Esophagus squamous epithelium (tissue), 4 donors: Measurements from ENCODE around the gene LMO1.

Source experiments
- CTCF ChIP-seq, 6 experiments: fragments of 450-650 bp in 4 of 6; fragments of 200-600 bp in 2 of 6; sonication (generic) in 2 of 6; IDR thresholded peaks; one replicate each; pipeline ENCODE4 v1.5.1; 2016 to 2019; ENCODE audit warnings: antibody characterized with exemption in 6 of 6, mild to moderate bottlenecking in 4 of 6, moderate library complexity in 4 of 6
- POLR2A ChIP-seq, 4 donors: fragments of 450-650 bp; IDR thresholded peaks; one replicate each; pipeline ENCODE4 v1.6.1; 2017; ENCODE audit warnings: antibody characterized with exemption in 4 of 4, mild to moderate bottlenecking in 4 of 4, moderate library complexity in 3 of 4

DNA sequence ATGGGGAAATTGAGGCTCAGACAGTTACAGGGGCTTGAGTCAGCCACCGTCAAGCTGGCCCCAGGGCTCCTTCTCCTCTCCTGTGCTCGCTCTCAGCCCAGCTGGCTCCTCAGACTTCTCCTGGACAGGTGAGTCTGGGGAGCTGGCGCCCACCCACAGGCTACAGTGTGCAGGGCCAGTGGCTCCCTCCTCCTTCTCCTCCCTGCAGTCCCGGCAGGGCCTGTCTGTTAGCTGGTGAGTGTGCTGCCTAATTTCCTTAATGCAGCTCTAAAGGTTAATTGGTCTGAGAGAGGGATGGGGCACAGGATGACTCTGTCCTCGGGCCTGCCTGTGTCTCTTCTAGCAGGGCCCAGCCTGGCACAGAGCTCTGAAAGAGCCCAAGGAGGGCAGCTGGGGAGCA lies 31.7 kb downstream of the LMO1 start:
- TF ChIP-seq POLR2A (IDR thresholded peaks at IDR 0.05) (no peak), CTCF (IDR thresholded peaks at IDR 0.05) (no peak)
